ENCODE measurements around the gene OCLN. TPM values are rescaled to one million over a fixed set of nuclear protein-coding genes. Genes with fewer than 3 reads are reported as not detected.
"Not testable (repeated sequence)": the region's sequence is repeated elsewhere in the genome, so short reads cannot be mapped to it uniquely, and the experiment has no call there.

OCLN gene
- total RNA-seq, 1 donor = 3.0 TPM

DNA sequence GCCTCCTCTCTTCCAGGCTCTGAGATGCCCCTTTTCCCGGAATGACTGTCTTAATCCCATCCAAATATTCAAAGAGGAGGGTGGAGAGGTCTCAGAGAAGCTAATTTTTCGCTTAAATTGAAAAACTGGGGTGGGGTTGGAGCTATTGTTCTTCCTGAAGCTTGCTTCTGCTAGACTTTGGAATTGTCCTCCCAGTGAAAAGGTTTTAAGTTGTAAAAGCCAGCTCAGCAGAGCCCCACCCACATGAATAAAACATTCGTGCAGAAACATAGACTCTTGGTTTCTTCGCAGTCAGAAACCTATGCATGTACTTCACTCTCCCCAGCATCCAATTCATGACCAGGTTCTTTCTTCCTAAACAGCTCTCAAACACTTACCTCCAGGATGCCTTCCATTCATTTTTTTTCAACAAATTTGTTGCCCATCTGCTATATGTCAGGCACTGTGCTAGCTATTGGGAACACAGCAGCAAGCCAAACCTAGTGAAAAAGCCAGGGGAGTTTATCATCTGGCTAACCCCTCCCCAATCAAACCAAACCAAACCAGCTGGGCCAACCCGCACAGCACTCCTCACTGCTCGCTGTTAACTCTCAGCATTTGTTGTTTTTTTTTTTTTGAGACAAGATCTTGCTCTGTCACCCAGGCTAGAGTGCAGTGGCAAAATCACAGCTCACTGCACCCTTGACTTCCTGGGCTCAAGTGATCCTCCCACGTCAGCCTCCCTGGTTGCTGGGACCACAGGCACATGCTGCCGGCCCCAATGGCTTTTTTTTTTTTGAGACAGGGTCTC, 37.9 kb upstream of the OCLN start:
- H3K4me3 ChIP-seq (ENCODE audit: low read depth, low read length) = no peak overlapping the region
- TF ChIP-seq, protein P1, sequence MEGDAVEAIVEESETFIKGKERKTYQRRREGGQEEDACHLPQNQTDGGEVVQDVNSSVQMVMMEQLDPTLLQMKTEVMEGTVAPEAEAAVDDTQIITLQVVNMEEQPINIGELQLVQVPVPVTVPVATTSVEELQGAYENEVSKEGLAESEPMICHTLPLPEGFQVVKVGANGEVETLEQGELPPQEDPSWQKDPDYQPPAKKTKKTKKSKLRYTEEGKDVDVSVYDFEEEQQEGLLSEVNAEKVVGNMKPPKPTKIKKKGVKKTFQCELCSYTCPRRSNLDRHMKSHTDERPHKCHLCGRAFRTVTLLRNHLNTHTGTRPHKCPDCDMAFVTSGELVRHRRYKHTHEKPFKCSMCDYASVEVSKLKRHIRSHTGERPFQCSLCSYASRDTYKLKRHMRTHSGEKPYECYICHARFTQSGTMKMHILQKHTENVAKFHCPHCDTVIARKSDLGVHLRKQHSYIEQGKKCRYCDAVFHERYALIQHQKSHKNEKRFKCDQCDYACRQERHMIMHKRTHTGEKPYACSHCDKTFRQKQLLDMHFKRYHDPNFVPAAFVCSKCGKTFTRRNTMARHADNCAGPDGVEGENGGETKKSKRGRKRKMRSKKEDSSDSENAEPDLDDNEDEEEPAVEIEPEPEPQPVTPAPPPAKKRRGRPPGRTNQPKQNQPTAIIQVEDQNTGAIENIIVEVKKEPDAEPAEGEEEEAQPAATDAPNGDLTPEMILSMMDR (IDR thresholded peaks at IDR 0.05; ENCODE audit: insufficient read depth, low read length) = no peak
- no peak for DNase-seq (ENCODE audit: low read depth)

DNA sequence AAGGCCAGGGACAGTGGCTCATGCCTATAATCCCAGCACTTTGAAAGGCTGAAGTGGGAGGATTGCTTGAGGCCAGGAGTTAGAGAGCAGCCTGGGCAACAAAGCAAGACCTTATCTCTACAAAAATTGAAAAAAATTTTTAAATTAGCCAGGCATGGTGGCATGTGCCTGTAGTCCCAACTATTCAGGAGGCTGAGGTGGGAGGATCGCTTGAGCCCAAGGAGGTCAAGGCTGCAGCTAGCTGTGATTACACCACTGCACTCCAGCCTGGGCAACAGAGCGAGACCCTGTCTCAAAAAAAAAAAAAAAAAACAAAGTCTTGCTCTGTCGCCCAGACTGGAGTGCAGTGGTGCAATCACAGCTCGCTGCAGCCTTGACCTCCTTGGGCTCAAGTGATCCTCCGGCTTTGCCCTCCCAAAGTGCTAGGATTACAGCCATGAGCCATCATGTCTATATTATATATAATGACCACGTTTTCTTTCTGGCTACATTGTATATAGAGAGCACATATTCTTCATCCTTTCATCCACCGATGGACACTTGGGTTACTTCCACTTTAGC, 37.1 kb upstream of the OCLN start:
- H3K4me3 ChIP-seq (ENCODE audit: low read depth, low read length); DNase-seq (ENCODE audit: low read depth): not testable (repeated sequence)

DNA sequence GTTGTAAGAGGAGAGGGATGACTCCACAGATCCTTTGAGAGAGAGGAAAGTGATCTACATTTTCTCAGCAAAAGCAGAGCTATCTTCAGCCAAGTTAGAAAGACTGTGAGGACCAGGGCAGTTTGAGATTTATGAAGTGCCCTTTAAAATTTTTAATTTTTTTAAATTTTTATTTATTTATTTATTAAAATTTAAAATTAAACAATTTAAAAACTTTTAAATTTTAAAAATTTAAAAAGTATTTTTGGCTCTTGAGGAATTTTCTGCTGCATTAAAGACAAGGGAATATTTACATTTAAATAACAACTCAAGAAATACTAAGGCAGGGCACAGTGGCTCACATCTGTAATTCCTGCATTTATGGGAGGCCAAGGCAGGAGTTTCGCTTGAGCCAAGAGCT, 30.4 kb upstream of the OCLN start:
- DNase-seq (ENCODE audit: low read depth) = no peak
- no peak overlapping the region for H3K4me3 ChIP-seq (ENCODE audit: low read depth, low read length)
- TF ChIP-seq, protein P1 (IDR thresholded peaks at IDR 0.05; ENCODE audit: insufficient read depth, low read length) = no peak

DNA sequence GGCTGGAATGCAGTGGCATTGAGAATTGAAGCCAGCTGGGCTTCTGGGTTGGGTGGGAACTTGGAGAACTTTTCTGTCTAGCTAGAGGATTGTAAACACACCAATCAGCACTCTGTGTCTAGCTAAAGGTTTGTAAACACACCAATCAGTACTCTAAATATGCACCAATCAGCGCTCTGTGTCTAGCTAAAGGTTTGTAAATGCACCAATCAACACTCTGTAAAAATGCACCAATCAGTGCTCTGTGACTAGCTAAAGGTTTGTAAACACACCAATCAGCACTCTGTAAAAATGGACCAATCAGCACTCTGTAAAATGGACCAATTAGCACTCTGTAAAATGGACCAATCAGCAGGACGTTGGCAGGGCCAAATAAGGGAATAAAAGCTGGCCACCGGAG, 26.2 kb upstream of the OCLN start:
- not testable (repeated sequence) for H3K4me3 ChIP-seq (ENCODE audit: low read depth, low read length); DNase-seq (ENCODE audit: low read depth)

DNA sequence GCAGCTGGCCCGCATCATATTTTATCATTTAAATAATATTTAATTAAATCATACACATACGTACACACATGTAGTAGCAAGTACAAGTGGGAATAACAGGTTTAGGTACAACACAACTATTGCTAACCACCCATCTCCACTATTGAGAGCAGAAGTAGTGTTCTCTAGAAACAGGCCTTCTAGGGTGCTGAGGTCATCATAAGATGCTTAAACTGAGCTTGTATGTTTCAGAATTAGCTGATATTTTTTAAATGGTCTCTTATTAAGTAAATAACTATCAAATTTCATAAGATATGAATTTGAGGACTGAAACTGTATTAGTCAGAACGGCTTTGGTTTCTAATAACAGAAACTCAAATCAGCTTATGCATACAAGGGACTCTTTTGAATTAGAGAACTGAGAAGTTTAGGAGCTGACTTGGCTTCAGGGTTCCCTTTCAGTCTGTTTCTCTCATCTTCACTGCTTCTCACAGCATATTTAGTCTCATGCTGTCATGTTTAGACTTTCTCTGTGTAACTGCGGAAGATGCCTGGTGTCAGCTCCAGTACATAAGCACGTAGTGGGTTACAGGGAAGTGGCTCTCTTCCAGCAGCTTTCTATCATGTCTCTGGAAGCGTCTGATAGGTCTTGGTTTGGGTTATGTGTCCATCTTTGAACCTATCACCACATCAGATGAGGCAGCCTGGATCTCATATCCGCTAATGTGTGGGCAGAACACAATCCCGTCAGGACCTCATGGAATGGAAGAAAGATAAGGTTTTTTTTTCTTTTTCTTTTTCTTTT, 25.0 kb upstream of the OCLN start:
- TF ChIP-seq, protein P1 (IDR thresholded peaks at IDR 0.05; ENCODE audit: insufficient read depth, low read length) = no peak
- DNase-seq (ENCODE audit: low read depth) = no peak
- no peak overlapping the region for H3K4me3 ChIP-seq (ENCODE audit: low read depth, low read length)

DNA sequence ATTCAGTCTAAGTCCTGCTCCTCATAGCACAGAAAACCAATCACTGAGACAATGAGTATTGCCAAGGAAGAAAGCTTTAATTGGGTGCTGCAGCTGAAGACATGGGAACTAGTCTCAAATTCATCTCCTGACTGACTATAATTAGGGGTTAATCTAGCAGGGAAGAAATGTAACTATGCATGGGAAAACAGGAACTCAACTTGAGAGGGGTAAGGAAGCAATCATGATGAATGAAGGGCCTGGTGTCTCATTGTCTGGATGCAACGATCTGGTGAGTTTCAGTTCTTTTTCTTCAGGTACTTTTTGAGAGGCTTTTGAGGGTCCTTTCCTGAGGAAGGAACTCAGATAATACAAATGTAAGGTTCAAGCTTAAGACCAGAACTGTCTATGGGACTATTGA, 24.0 kb upstream of the OCLN start:
- TF ChIP-seq, protein P1 (IDR thresholded peaks at IDR 0.05; ENCODE audit: insufficient read depth, low read length) = no peak
- H3K4me3 ChIP-seq (ENCODE audit: low read depth, low read length) = no peak overlapping the region
- no peak for DNase-seq (ENCODE audit: low read depth)

DNA sequence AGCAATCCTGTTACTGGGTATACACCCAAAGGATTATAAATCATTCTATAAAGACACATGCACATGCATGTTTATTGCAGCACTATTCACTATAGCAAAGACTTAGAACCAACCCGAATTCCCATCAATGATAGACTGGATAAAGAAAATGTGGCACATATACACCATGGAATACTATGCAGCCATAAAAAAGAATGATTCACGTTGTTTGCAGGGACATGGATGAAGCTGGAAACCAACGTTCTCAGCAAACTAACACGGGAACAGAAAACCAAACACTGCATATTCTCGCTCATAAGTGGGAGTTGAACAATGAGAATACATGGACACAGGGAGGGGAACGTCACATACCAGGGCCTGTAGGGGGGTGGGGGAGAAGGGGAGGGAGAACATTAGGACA, 21.1 kb upstream of the OCLN start:
- not testable (repeated sequence) for H3K4me3 ChIP-seq (ENCODE audit: low read depth, low read length); DNase-seq (ENCODE audit: low read depth)

DNA sequence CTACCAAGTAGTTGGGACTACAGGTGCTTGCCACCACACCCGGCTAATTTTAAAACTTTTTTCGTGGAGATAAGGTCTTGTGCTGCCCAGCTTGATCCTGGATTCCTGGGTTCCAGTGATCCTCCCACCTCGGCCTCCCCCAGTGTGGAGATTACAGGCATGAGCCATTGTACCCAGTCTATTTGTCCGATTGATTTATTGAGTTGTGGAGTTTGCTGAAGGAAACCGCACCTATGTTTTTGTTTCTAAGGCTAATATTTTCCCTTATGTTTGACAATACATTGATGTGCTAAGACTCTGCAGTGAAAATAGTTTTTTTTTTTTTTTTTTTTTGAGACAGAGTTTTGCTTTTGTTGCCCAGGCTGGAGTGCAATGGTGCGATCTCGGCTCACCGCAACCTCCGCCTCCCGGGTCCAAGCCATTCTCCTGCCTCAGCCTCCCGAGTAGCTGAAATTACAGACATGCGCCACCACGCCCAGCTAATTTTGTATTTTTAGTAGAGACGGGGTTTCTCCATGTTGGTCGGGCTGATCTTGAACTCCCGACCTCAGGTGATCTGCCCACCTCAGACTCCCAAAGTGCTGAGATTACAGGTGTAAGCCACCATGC, 20.0 kb upstream of the OCLN start:
- not testable (repeated sequence) for DNase-seq (ENCODE audit: low read depth); H3K4me3 ChIP-seq (ENCODE audit: low read depth, low read length)

Data from fibroblast of the aortic adventitia (primary cell).